GM13977 (cell line): ENCODE results near the gene TAF6L.
"Not testable (repeated sequence)": the region's sequence is repeated elsewhere in the genome, so short reads cannot be mapped to it uniquely, and the experiment has no call there.

Experiments used
- DNase-seq: peaks from one replicate; pipeline ENCODE4 v3.0.0; 2012; ENCODE audit warnings: low spot score
- in situ Hi-C: fragments of 300-500 bp; cut with MboI; formaldehyde crosslinking; loops from one replicate; pipeline ENCODE4 v1.12.0; 2022; ENCODE audit warnings: low sequenced_read_pairs, low pct_unique_long_range_greater_than_20kb, mixed read lengths, inconsistent platforms; ENCODE audit not compliant: unreplicated experiment
- TF ChIP-seq, protein P1 (sequence below): IDR thresholded peaks from 2 replicates; pipeline ENCODE4 v1.5.1; 2012; ENCODE audit warnings: mild to moderate bottlenecking, control low read depth; ENCODE audit not compliant: insufficient read depth; ENCODE audit errors: extremely low read depth, missing control alignments

TAF6L gene

DNA sequence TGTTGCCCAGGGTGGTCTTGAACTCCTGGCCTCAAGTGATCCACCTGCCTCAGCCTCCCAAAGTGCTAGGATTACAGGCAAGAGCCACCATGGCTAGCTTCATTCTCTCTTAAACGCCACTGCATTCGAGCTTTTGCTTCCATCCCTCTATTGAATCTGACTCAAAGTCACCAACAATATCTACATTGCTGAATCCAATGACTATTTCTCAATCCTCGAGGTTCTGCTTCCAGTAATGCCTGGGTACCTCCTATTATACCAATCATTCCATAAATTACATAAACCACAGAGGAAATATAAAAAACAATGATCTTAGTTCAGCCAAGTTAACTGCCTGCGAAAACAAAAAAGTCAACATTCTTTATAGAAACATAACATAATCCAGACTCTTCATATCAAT, 45.9 kb downstream of the TAF6L start:
- TF ChIP-seq, protein P1, sequence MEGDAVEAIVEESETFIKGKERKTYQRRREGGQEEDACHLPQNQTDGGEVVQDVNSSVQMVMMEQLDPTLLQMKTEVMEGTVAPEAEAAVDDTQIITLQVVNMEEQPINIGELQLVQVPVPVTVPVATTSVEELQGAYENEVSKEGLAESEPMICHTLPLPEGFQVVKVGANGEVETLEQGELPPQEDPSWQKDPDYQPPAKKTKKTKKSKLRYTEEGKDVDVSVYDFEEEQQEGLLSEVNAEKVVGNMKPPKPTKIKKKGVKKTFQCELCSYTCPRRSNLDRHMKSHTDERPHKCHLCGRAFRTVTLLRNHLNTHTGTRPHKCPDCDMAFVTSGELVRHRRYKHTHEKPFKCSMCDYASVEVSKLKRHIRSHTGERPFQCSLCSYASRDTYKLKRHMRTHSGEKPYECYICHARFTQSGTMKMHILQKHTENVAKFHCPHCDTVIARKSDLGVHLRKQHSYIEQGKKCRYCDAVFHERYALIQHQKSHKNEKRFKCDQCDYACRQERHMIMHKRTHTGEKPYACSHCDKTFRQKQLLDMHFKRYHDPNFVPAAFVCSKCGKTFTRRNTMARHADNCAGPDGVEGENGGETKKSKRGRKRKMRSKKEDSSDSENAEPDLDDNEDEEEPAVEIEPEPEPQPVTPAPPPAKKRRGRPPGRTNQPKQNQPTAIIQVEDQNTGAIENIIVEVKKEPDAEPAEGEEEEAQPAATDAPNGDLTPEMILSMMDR: no peak
- in situ Hi-C loops: no loop called here
- no peak for DNase-seq

DNA sequence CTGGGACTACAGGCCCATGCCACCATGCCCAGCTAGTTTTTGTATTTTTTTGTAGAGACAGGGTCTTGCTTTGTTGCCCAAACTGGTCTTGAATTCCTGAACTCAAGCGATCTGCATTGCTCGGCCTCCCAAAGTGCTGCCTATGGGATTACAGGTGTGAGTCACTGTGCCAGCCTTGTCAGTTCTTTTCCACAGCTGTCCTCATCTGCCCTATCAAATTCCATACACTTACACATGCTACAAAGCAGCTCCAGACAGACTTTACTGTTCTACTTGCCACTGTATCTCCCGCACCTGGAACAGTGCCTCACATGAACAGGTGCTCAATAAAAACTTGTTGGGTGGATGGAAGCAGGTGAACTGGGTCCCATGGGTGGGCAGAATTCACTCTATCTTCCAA, 52.5 kb downstream of the TAF6L start:
- DNase-seq: no peak
- TF ChIP-seq, protein P1: no peak
- in situ Hi-C loops: no loop called here

DNA sequence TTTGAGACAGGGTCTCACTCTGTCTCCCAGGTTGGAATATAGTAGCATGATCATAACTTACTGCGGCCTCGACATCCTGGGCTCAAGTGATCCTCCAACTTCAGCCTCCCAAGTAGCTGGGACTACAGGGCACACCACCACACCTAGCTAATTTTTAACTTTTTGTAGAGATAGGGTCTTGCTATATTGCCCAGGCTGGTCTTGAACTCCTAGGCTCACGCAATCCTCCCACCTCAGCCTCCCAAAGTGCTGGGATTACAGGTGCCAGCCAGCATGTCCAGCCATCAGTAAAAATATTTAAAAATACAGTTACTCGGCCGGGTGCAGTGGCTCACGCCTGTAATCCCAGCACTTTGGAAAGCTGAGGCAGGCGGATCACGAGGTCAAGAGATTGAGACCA, 56.9 kb downstream of the TAF6L start:
- in situ Hi-C loops: not testable (repeated sequence)

DNA sequence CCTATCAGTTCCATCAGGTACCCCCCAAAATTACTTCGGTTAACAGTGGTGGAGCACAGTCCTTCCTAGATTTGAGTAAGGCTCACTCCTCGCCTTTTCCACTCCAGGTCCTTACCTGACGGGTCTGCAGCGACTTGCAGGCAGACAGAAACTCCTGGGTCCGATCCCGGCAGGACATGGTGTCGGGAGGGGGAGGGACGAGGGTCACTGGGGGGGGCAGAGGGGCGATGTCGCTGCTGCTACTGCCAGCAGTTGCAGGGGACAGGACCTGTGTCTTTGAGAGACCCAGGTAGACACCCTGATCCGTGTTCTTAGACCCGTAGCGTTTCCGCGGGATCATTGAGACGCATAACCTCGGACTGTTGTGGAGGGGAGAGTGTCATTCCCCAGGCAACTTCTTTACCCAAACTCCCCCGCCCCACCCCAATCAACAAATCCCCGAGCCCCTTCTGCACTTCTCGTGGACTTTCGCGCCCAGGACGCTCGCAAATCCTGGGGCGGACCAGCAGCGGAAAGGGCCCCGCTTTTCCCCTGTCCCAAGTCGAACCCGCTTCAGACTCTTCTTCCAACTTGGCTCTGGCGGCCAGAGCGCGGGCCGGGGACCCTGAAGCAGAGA, 59.8 kb downstream of the TAF6L start:
- TF ChIP-seq, protein P1: no peak
- peak; percentile 36 for DNase-seq
- in situ Hi-C loops: no loop called here

More for the DNA sequence above, 56.9 kb downstream of the TAF6L start:
- not testable (repeated sequence) for DNase-seq

DNA sequence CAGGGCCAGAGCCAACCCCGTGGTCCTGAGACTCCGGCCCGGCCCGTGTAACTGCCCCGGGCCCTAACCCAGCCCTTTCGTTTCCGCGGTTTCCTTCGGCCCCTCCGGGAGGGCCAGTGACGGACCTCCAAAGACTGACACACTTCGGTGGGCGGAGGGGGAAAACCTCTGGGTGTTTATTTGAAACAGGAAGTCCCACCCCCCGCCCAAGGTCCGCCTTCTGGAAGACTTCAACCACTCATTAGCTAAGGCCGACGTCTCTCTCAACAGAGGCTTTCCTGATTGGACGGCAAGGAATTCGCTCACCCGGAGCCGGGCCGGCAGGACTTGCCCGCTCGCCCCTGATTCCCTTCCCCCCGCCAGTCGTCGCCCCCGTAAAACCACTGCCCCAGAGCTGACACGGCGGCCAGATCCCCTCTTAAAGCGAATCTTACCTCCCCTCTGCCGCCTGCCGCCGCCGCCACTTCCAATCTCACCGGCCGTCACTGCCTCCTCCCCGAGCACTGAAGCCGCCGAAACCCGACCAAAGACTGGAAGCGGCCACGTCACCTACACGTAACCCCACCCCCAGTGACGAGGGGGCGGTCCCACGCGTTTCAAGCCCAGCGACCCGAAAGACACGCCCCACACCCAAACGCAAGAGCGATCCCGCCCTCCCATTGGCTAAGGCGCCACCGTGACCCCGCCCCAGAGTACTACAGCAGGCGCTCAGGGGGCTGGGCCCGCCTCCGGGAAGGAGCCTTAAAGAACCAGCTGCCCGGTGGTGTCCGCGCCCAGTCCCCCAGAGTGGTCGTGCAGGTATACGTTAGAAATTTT, 60.5 kb downstream of the TAF6L start, which contains the start of gene STX5:
Gene STX5, minus strand, starts transcription at position 532 of the 816 bp plus-strand sequence. CDS start 808 bp downstream, outside the sequence.
- peak; percentile 97 for DNase-seq
- in situ Hi-C loops: no loop called here
- TF ChIP-seq, protein P1: no peak

DNA sequence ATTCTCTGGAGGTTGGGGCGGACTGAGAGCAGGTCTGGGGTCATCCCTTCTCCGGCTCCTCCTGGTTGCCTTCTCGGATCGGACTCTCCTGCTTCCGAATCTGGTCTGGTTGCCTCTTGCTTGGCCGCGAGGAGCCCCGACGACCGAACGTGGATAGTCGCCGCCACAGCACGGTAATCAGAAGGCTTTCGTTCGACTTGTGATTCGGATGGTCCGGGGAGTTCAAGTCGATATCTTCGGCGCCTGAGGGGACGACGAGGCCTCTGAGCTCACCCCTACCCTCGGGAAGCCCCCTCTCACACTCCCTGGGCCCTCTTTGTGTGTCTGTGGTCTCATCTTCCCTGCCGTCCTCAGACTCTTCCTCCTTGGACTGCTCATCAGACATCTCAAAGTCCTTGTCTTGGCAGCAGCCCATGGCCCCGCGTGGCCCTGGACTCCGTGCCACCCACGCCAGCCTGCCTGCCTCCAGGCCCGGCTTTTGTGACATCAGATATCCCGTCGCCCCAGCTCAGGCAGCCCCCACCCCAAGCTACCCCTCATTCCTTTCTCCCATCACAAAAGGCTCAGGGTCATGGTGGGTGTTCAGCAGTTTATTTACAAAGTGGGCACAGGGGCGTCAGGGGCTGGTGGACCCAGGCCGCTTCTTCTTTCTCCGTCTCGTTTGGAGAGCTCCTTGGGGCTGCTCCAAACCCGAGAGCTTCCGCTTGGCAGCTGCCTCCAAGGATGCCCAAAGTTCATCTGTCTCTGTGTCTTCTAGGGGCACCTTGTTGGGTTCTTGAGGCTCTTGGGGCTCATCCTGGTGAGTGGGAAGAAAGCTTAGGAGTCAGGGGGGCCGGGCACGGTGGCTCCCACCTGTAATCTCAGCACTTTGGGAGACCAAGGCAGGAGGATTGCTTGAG, 61.4 kb downstream of the TAF6L start, which contains the start of gene TEX54:
Gene TEX54, minus strand, starts transcription at position 506 of the 899 bp plus-strand sequence.
- in situ Hi-C loops: no loop called here
- TF ChIP-seq, protein P1: no peak
- no peak for DNase-seq
